ENCODE data around the gene HSD11B1.

HSD11B1 gene

GRCh38 chr1:209704584-209704983 is at the start of gene HSD11B1:
Gene HSD11B1 (plus strand): TSS chr1:209704846. CDS start chr1:209704943, 97 bp downstream.
- DNase-seq: peak; percentile 30

GRCh38 chr1:209655411-209656231 is 49.0 kb upstream of the HSD11B1 start:
- no peak for DNase-seq

GRCh38 chr1:209657140-209657879 is 47.3 kb upstream of the HSD11B1 start:
- no peak for DNase-seq

- DNase-seq: no peak
These were observed 46.7 kb upstream of the HSD11B1 start for GRCh38 chr1:209657918-209658317.

GRCh38 chr1:209659909-209660308 is 44.7 kb upstream of the HSD11B1 start:
- no peak for DNase-seq

- DNase-seq: no peak
These were observed 43.6 kb upstream of the HSD11B1 start for GRCh38 chr1:209661071-209661470.

- DNase-seq: no peak
These were observed 41.7 kb upstream of the HSD11B1 start for GRCh38 chr1:209662879-209663327.

GRCh38 chr1:209667103-209667502 is 37.5 kb upstream of the HSD11B1 start:
- no peak for DNase-seq

- DNase-seq: no peak
These were observed 36.9 kb upstream of the HSD11B1 start for GRCh38 chr1:209667708-209668107.

- no peak for DNase-seq
These were observed 34.1 kb upstream of the HSD11B1 start for GRCh38 chr1:209670441-209671082.

GRCh38 chr1:209672705-209673630 is 31.7 kb upstream of the HSD11B1 start:
- DNase-seq: no peak

GRCh38 chr1:209673631-209674417 is 30.8 kb upstream of the HSD11B1 start:
- DNase-seq: peak; percentile 34

- DNase-seq: peak; percentile 33
These were observed 29.6 kb upstream of the HSD11B1 start, which contains the start of gene G0S2 for GRCh38 chr1:209674957-209675564. Gene G0S2 (plus strand): TSS chr1:209675412. CDS start chr1:209675685, 273 bp downstream.

- DNase-seq: no peak
These were observed 29.0 kb upstream of the HSD11B1 start for GRCh38 chr1:209675565-209676154.

GRCh38 chr1:209678981-209679539 is 25.6 kb upstream of the HSD11B1 start:
- DNase-seq: no peak

GRCh38 chr1:209685821-209686220 is 18.8 kb upstream of the HSD11B1 start:
- DNase-seq: no peak

GRCh38 chr1:209686322-209686721 is 18.3 kb upstream of the HSD11B1 start:
- DNase-seq: no peak

- DNase-seq: peak; percentile 68
These were observed 15.9 kb upstream of the HSD11B1 start for GRCh38 chr1:209688746-209689234.

- DNase-seq: no peak
These were observed 15.2 kb upstream of the HSD11B1 start for GRCh38 chr1:209689477-209689876.

GRCh38 chr1:209691237-209691636 is 13.4 kb upstream of the HSD11B1 start:
- no peak for DNase-seq
